GM12878 (cell line): ENCODE results near the gene TGFB2.

Source experiments
- EGR1 ChIP-seq, 2 experiments: IDR thresholded peaks; 1 replicate in 1 of 2; 2 replicates in 1 of 2; pipeline ENCODE4 v1.6.1; 2011 to 2012; ENCODE audit warnings: low read depth in 2 of 2, low read length in 2 of 2, borderline replicate concordance in 1 of 2, mild to moderate bottlenecking in 1 of 2, moderate library complexity in 1 of 2
- FOS ChIP-seq: IDR thresholded peaks from 3 replicates; pipeline ENCODE4 v1.6.1; 2011; ENCODE audit warnings: borderline replicate concordance; ENCODE audit not compliant: insufficient read length; ENCODE audit errors: extremely low read depth
- HCFC1 ChIP-seq: fragments of 150-350 bp; IDR thresholded peaks from 2 replicates; pipeline ENCODE4 v1.6.1; 2014; ENCODE audit warnings: low read length
- NR2F1 ChIP-seq: fragments of 450-650 bp; conservative IDR thresholded peaks from 2 replicates; pipeline ENCODE4 v1.6.1; 2017; ENCODE audit warnings: mild to moderate bottlenecking
- SPI1 ChIP-seq: IDR thresholded peaks from 2 replicates; pipeline ENCODE4 v1.6.1; 2011; ENCODE audit warnings: low read depth, mild to moderate bottlenecking, low read length, moderate library complexity, borderline replicate concordance; ENCODE audit not compliant: insufficient read depth
- ZSCAN29 ChIP-seq: fragments of 450-650 bp; IDR thresholded peaks from 2 replicates; pipeline ENCODE4 v1.6.1; 2017; ENCODE audit warnings: mild to moderate bottlenecking, moderate library complexity
- TF ChIP-seq, protein P1 (sequence below), 3 experiments: IDR thresholded peaks in 2 of 3; conservative IDR thresholded peaks in 1 of 3; 2 replicates each; pipeline ENCODE4 v1.5.1; 2011; ENCODE audit warnings: low read depth in 3 of 3, low read length in 3 of 3, mild to moderate bottlenecking in 3 of 3, control low read depth in 2 of 3, moderate library complexity in 2 of 3, inconsistent platforms in 1 of 3, mixed read lengths in 1 of 3; ENCODE audit not compliant: control insufficient read depth in 2 of 3, insufficient read depth in 1 of 3; ENCODE audit errors: extremely low read depth in 1 of 3

DNA sequence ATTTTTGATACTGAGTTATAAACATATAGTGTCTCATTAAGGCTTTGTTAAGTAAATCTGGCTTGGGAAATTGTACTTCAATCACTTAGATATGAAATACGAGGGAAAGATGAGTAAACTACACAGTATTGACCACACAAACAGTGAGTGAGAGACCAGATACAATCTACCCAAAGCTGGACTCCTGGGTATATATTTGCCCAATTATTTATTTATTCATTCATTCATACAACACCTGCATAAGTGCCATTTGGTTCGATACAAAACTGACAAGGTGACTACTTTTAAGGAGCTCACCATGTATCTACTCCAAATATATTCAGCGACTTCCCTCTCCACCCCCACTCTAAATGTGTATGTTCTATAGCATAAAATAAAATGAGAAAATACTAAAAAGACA is 143.4 kb downstream of the TGFB2 start:
- TF ChIP-seq SPI1 (no peak), NR2F1 (no peak), HCFC1 (no peak), EGR1 (IDR thresholded peaks at IDR 0.05; ENCODE audit: borderline replicate concordance in 1 of 2, low read depth in 2 of 2, low read length in 2 of 2) (no peak), FOS (no peak), ZSCAN29 (no peak)
- TF ChIP-seq, protein P1, sequence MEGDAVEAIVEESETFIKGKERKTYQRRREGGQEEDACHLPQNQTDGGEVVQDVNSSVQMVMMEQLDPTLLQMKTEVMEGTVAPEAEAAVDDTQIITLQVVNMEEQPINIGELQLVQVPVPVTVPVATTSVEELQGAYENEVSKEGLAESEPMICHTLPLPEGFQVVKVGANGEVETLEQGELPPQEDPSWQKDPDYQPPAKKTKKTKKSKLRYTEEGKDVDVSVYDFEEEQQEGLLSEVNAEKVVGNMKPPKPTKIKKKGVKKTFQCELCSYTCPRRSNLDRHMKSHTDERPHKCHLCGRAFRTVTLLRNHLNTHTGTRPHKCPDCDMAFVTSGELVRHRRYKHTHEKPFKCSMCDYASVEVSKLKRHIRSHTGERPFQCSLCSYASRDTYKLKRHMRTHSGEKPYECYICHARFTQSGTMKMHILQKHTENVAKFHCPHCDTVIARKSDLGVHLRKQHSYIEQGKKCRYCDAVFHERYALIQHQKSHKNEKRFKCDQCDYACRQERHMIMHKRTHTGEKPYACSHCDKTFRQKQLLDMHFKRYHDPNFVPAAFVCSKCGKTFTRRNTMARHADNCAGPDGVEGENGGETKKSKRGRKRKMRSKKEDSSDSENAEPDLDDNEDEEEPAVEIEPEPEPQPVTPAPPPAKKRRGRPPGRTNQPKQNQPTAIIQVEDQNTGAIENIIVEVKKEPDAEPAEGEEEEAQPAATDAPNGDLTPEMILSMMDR (IDR thresholded peaks at IDR 0.05 in 2 of 3, conservative IDR thresholded peaks at IDR 0.05 in 1 of 3; ENCODE audit: control insufficient read depth in 2 of 3, extremely low read depth in 1 of 3, insufficient read depth in 1 of 3, low read depth in 3 of 3, low read length in 3 of 3): no peak
